Endothelial cell of umbilical vein (primary cell): Measurements from ENCODE around the gene GHITM. TPM values are rescaled to one million over a fixed set of nuclear protein-coding genes. Genes with fewer than 3 reads are reported as not detected.

Source experiments
- BruUV-seq: library from RNA; stranded (reverse); fragments of 400-500 nt; replicated peaks from 2 replicates; lab custom pipeline; 2021; lab: Mats Ljungman, UMichigan
- CTCF ChIA-PET: fragments of 300-600, 350-600 bp; sonication (Branson Sonifier 250); formaldehyde crosslinking; loops from one replicate; lab custom pipeline; 2021; ENCODE audit warnings: antibody characterized with exemption, inconsistent platforms; lab: Charles Lee
- POLR2A ChIA-PET: fragments of 300-600, 350-600 bp; sonication (Branson Sonifier 250); formaldehyde crosslinking; loops from one replicate; lab custom pipeline; 2021; ENCODE audit warnings: antibody characterized with exemption, inconsistent platforms; lab: Charles Lee
- DNase-seq: peaks from one replicate; pipeline ENCODE4 v3.0.0-alpha.2; 2011; ENCODE audit warnings: low read depth, low spot score
- FAIRE-seq: peaks from 2 replicates; lab custom pipeline; 2011; peaks lifted over from hg19 to GRCh38; lab: Jason Lieb, UNC
- H2AFZ ChIP-seq: 2 replicates; pipeline ENCODE4 v1.6.0; 2012; ENCODE audit warnings: low read depth, low read length, control low read depth, inconsistent platforms
- H3K27ac ChIP-seq: 2 replicates; pipeline ENCODE4 v1.5.1; 2011; ENCODE audit warnings: low read depth, mild to moderate bottlenecking, control low read depth, low read length, moderate library complexity; ENCODE audit not compliant: insufficient read depth
- H3K27me3 ChIP-seq, 2 experiments: 2 replicates each; pipeline versions ENCODE4 v1.6.0 to v1.6.1; 2011; ENCODE audit warnings: low read length in 2 of 2, mixed read lengths in 1 of 2; ENCODE audit not compliant: control insufficient read depth in 2 of 2, insufficient read depth in 2 of 2
- H3K36me3 ChIP-seq, 2 experiments: 2 replicates in 1 of 2; 3 replicates in 1 of 2; pipeline ENCODE4 v1.5.1; 2011; ENCODE audit warnings: low read length in 2 of 2, mild to moderate bottlenecking in 1 of 2, moderate library complexity in 1 of 2; ENCODE audit not compliant: control insufficient read depth in 2 of 2, insufficient read depth in 2 of 2; ENCODE audit errors: extremely low read depth in 1 of 2
- H3K4me1 ChIP-seq: 3 replicates; pipeline ENCODE4 v1.5.1; 2011; ENCODE audit warnings: mild to moderate bottlenecking, low read length; ENCODE audit not compliant: control insufficient read depth, insufficient read depth; ENCODE audit errors: extremely low read depth
- H3K4me2 ChIP-seq: 2 replicates; pipeline ENCODE4 v1.6.1; 2011; ENCODE audit warnings: low read length, control low read depth, mixed read lengths; ENCODE audit not compliant: insufficient read depth
- H3K4me3 ChIP-seq, 3 experiments: fragments of 200-600 bp in 1 of 3; sonication (generic), shearing (Covaris generic) in 1 of 3; replicated peaks in 1 of 3; 2 replicates each; pipeline ENCODE4 v1.5.1; 2011 to 2016; ENCODE audit warnings: control low read depth in 3 of 3, low read length in 3 of 3, mild to moderate bottlenecking in 2 of 3, inconsistent platforms in 1 of 3, low read depth in 1 of 3, moderate library complexity in 1 of 3; ENCODE audit not compliant: insufficient read depth in 1 of 3
- H3K79me2 ChIP-seq: 2 replicates; pipeline ENCODE4 v1.6.0; 2012; ENCODE audit warnings: low read length, inconsistent platforms; ENCODE audit not compliant: control insufficient read depth, insufficient read depth
- H3K9ac ChIP-seq: replicated peaks from 2 replicates; pipeline ENCODE3; 2011; ENCODE audit warnings: low read length, control low read depth; ENCODE audit not compliant: insufficient read depth; ENCODE audit errors: extremely low read depth
- H3K9me1 ChIP-seq: replicated peaks from 3 replicates; pipeline ENCODE4 v1.6.0; 2011; ENCODE audit warnings: mild to moderate bottlenecking, low read length; ENCODE audit not compliant: control insufficient read depth, insufficient read depth; ENCODE audit errors: extremely low read depth
- H3K9me3 ChIP-seq: replicated peaks from 2 replicates; pipeline ENCODE4 v1.5.1; 2012; ENCODE audit warnings: low read length, inconsistent platforms; ENCODE audit not compliant: control insufficient read depth, insufficient read depth
- H4K20me1 ChIP-seq: replicated peaks from 2 replicates; pipeline ENCODE3; 2011; ENCODE audit warnings: mild to moderate bottlenecking, low read length; ENCODE audit not compliant: control insufficient read depth, insufficient read depth; ENCODE audit errors: extremely low read depth
- CTCF ChIP-seq, 2 donors: IDR thresholded peaks; 1 replicate in 1 of 2; 2 replicates in 1 of 2; pipeline ENCODE4 v1.5.1; 2011; ENCODE audit warnings: low read length in 2 of 2, mild to moderate bottlenecking in 2 of 2, moderate library complexity in 2 of 2, control low read depth in 1 of 2, inconsistent platforms in 1 of 2, low read depth in 1 of 2; ENCODE audit not compliant: insufficient read depth in 1 of 2; ENCODE audit errors: extremely low read depth in 1 of 2
- EZH2 ChIP-seq: IDR thresholded peaks from 2 replicates; pipeline ENCODE4 v1.6.1; 2012; ENCODE audit warnings: borderline replicate concordance, low read depth, mild to moderate bottlenecking, moderate library complexity, low read length, inconsistent platforms; ENCODE audit not compliant: severe bottlenecking
- FOS ChIP-seq: IDR thresholded peaks from 2 replicates; pipeline ENCODE4 v1.6.1; 2011; ENCODE audit warnings: mild to moderate bottlenecking, low read length, moderate library complexity, borderline replicate concordance; ENCODE audit not compliant: insufficient read depth
- GATA2 ChIP-seq: IDR thresholded peaks from 2 replicates; pipeline ENCODE4 v1.7.0; 2011; ENCODE audit warnings: low read depth, mild to moderate bottlenecking, moderate library complexity, mixed read lengths, low read length; ENCODE audit not compliant: insufficient read length, insufficient read depth
- JUN ChIP-seq: IDR thresholded peaks from 2 replicates; pipeline ENCODE4 v1.6.1; 2011; ENCODE audit warnings: borderline replicate concordance, low read depth; ENCODE audit not compliant: insufficient read length, insufficient read depth
- MYC ChIP-seq: IDR thresholded peaks from one replicate; pipeline ENCODE4 v1.6.1; 2011; ENCODE audit warnings: mild to moderate bottlenecking, low read depth, low read length
- POLR2A ChIP-seq: IDR thresholded peaks from 2 replicates; pipeline ENCODE4 v1.6.1; 2012; ENCODE audit warnings: low read depth, mild to moderate bottlenecking, control low read depth, low read length
- POLR2AphosphoS5 ChIP-seq: IDR thresholded peaks from 2 replicates; pipeline ENCODE4 v1.6.1; 2012; ENCODE audit warnings: low read depth, mild to moderate bottlenecking, control low read depth, low read length, moderate library complexity; ENCODE audit not compliant: insufficient read depth
- dilution Hi-C: fragments of 300-500 bp; cut with MboI; formaldehyde crosslinking; loops from one replicate; pipeline ENCODE4 v1.15.0; 2019; ENCODE audit warnings: low sequenced_read_pairs; ENCODE audit not compliant: extremely low pct_ligation_motif_present
- intact Hi-C: fragments of 100-400 bp; cut with micrococcal nuclease; formaldehyde crosslinking; loops from one replicate; pipeline ENCODE4 v1.10.0; 2022
- polyA plus RNA-seq, 4 experiments: library from polyadenylated mRNA; depleted of rRNA in 3 of 4; stranded (reverse) in 3 of 4; unstranded in 1 of 4; fragments of >200 nt; gene quantifications; 2 replicates each; pipeline versions ENCODE4 v1.2.1 to v1.2.3, GENCODE V29; 2011 to 2012; ENCODE audit warnings: missing spikeins in 1 of 4
- total RNA-seq: library from RNA; stranded (reverse); gene quantifications from 2 replicates; pipeline ENCODE4 v1.2.3, GENCODE V29; 2021
- TF ChIP-seq, protein P1 (sequence below): IDR thresholded peaks from 2 replicates; pipeline ENCODE4 v1.6.1; 2011; ENCODE audit not compliant: insufficient read depth, insufficient read length

Gene GHITM
- total and polyA plus RNA-seq, 2 donors (not counting 3 experiments of a cell fraction or from before 2014, with no cell fraction given): 113 to 122 TPM

DNA sequence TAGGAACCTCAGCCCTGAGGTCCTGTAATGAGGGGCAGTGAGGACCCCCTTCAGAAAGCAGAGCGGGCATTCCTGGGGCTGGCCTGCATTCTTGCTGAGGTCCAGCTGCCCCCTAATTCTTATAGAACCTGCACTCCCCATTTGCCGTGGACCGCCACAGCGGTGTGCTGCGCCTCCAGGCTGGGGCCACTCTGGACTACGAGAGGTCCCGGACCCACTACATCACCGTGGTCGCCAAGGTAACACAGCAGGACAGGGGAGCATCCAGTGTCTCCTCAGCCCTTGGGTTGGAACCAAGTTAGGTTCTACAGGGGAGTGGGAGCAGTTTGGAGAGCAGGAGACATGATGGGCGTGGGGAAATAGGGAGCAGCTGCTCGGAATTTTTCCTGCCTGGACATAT, 62.4 kb downstream of the GHITM start:
- H4K20me1 ChIP-seq: no peaks in the 10 kb centered on the region
- dilution Hi-C loops: no loop called here
- no peaks in the 10 kb centered on the region for H3K9me3 ChIP-seq
- H3K4me1 ChIP-seq: no peaks in the 10 kb centered on the region
- no peak overlapping the region for H3K4me2 ChIP-seq
- H3K27ac ChIP-seq: no peak overlapping the region
- peaks cover 0 to 2% of the 10 kb centered on the region in 2 experiments for H3K27me3 ChIP-seq
- no peak overlapping the region for H3K4me3 ChIP-seq
- H3K9ac ChIP-seq: no peak overlapping the region
- DNase-seq (no peak), FAIRE-seq (no peak)
- no peaks in the 10 kb centered on the region for H3K79me2 ChIP-seq
- intact Hi-C loops: no loop called here
- no TSS peak for BruUV-seq
- H2AFZ ChIP-seq: no peak overlapping the region
- ChIA-PET POLR2A (no interaction called here), CTCF (no interaction called here)
- H3K36me3 ChIP-seq: no peaks in the 10 kb centered on the region
- TF ChIP-seq GATA2 (no peak), FOS (no peak), POLR2A (no peak), CTCF (IDR thresholded peaks at IDR 0.05; ENCODE audit: extremely low read depth in 1 of 2, insufficient read depth in 1 of 2, low read depth in 1 of 2, low read length in 2 of 2) (no peak), POLR2AphosphoS5 (no peak), MYC (no peak), EZH2 (no peak), JUN (no peak)
- TF ChIP-seq, protein P1, sequence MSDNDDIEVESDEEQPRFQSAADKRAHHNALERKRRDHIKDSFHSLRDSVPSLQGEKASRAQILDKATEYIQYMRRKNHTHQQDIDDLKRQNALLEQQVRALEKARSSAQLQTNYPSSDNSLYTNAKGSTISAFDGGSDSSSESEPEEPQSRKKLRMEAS: no peak
- H3K9me1 ChIP-seq: no peaks in the 10 kb centered on the region
